Naive thymus-derived CD8-positive, alpha-beta T cell (primary cell): Measurements from ENCODE around the gene INPP5A. TPM values are rescaled to one million over a fixed set of nuclear protein-coding genes. Genes with fewer than 3 reads are reported as not detected.

ENCODE experiments used
- ATAC-seq, 2 donors: fragments of 150-1000 bp; cut with Tn5 transposase in 1 of 2; sonication (Bioruptor Pico), chemical (Tn5 transposase) in 1 of 2; 1 replicate in 1 of 2; 2 replicates in 1 of 2; pipeline ENCODE4 v1.10.0; 2021; ENCODE audit warnings: mild to moderate bottlenecking in 2 of 2, moderate library complexity in 2 of 2
- POLR2A ChIA-PET: fragments of 350-600 bp; sonication (Branson Sonifier 250); formaldehyde crosslinking; loops from one replicate; lab custom pipeline; 2021; ENCODE audit warnings: antibody characterized with exemption; lab: Charles Lee
- DNase-seq, 10 donors: peaks; one replicate each; pipeline versions ENCODE4 v3.0.0 to v3.0.0-alpha.2; 2020 to 2022
- H3K27ac Mint-ChIP-seq, 10 donors: one replicate each; pipeline ENCODE4 v1.8.0; 2020 to 2022; ENCODE audit warnings: mild to moderate bottlenecking in 10 of 10, mixed read lengths in 10 of 10, moderate library complexity in 4 of 10, inconsistent platforms in 1 of 10
- H3K27me3 Mint-ChIP-seq, 5 donors: one replicate each; pipeline ENCODE4 v1.8.0; 2021 to 2022; ENCODE audit warnings: mixed read lengths in 5 of 5
- H3K36me3 Mint-ChIP-seq, 3 donors: one replicate each; pipeline ENCODE4 v1.8.0; 2020 to 2022; ENCODE audit warnings: mixed read lengths in 3 of 3, mild to moderate bottlenecking in 2 of 3, inconsistent platforms in 1 of 3
- H3K4me1 Mint-ChIP-seq, 4 donors: one replicate each; pipeline ENCODE4 v1.8.0; 2021 to 2022; ENCODE audit warnings: mixed read lengths in 4 of 4
- H3K4me3 Mint-ChIP-seq, 10 donors: one replicate each; pipeline ENCODE4 v1.8.0; 2020 to 2022; ENCODE audit warnings: mild to moderate bottlenecking in 10 of 10, mixed read lengths in 10 of 10, moderate library complexity in 6 of 10, inconsistent platforms in 1 of 10
- H3K9me3 Mint-ChIP-seq, 9 donors: one replicate each; pipeline ENCODE4 v1.8.0; 2020 to 2022; ENCODE audit warnings: mixed read lengths in 9 of 9, mild to moderate bottlenecking in 3 of 9, inconsistent platforms in 1 of 9, moderate library complexity in 1 of 9
- polyA plus RNA-seq, 3 donors: library from polyadenylated mRNA; unstranded; fragments of 300-500 nt; fragmentation: Illumina TruSeq; gene quantifications; one replicate each; pipeline ENCODE4 v1.2.3, GENCODE V29; 2021
- total RNA-seq, 8 experiments: library from RNA in 2 of 8; stranded (reverse) in 2 of 8; gene quantifications; one replicate each; pipeline ENCODE4 v1.2.3 and lab custom pipeline; 2021 to 2026

Gene INPP5A
- total and polyA plus RNA-seq, 5 experiments from 2014 or later = 0.51 to 33.7 (median 3.9) TPM

GRCh38 chr10:132607961-132608495, 70.4 kb downstream of the INPP5A start:
- H3K4me1 Mint-ChIP-seq = peaks cover 24 to 51% (median 38%) of the 10 kb centered on the region in 4 donors
- no peaks in the 10 kb centered on the region for H3K27me3 Mint-ChIP-seq
- no peaks in the 10 kb centered on the region for H3K9me3 Mint-ChIP-seq
- DNase-seq (peak in 1 of 10 donors; percentile 15), ATAC-seq (no peak)
- H3K27ac Mint-ChIP-seq = no peak overlapping the region
- peak overlapping the region in 1 of 10 donors; percentile 14 for H3K4me3 Mint-ChIP-seq
- POLR2A ChIA-PET = no interaction called here
- peaks cover 0 to 11% (median 2%) of the 10 kb centered on the region in 3 donors for H3K36me3 Mint-ChIP-seq

- ATAC-seq (no peak), DNase-seq (no peak)
- Mint-ChIP-seq H3K4me3 (peak overlapping the region in 1 of 10 donors; percentile 14), H3K27me3 (no peaks in the 10 kb centered on the region), H3K4me1 (peaks cover 25 to 52% (median 38%) of the 10 kb centered on the region in 4 donors), H3K27ac (no peak overlapping the region), H3K9me3 (no peaks in the 10 kb centered on the region), H3K36me3 (peaks cover 0 to 11% (median 2%) of the 10 kb centered on the region in 3 donors)
- POLR2A ChIA-PET = no interaction called here
Measured at GRCh38 chr10:132608511-132609195, 71.1 kb downstream of the INPP5A start.

GRCh38 chr10:132609211-132609610, 71.6 kb downstream of the INPP5A start:
- POLR2A ChIA-PET = no interaction called here
- Mint-ChIP-seq H3K36me3 (peaks cover 0 to 10% (median 2%) of the 10 kb centered on the region in 3 donors), H3K4me3 (no peak overlapping the region), H3K27me3 (no peaks in the 10 kb centered on the region), H3K9me3 (no peaks in the 10 kb centered on the region), H3K27ac (peak overlapping the region in 1 of 10 donors; percentile 70), H3K4me1 (peaks cover 24 to 52% (median 38%) of the 10 kb centered on the region in 4 donors)
- DNase-seq (no peak), ATAC-seq (no peak)

- POLR2A ChIA-PET = no interaction called here
- peak overlapping the region in 2 of 10 donors; percentile 80 for H3K27ac Mint-ChIP-seq
- peaks cover 0 to 10% (median 2%) of the 10 kb centered on the region in 3 donors for H3K36me3 Mint-ChIP-seq
- no peak overlapping the region for H3K4me3 Mint-ChIP-seq
- no peaks in the 10 kb centered on the region for H3K27me3 Mint-ChIP-seq
- ATAC-seq (no peak), DNase-seq (no peak)
- H3K4me1 Mint-ChIP-seq = peaks cover 21 to 52% (median 34%) of the 10 kb centered on the region in 4 donors
- H3K9me3 Mint-ChIP-seq = no peaks in the 10 kb centered on the region
Measured at GRCh38 chr10:132610071-132610701, 72.6 kb downstream of the INPP5A start.

- ATAC-seq (no peak), DNase-seq (no peak)
- H3K4me3 Mint-ChIP-seq = peak overlapping the region in 2 of 10 donors; percentile 3 to 29
- peaks cover 29 to 59% (median 41%) of the 10 kb centered on the region in 4 donors for H3K4me1 Mint-ChIP-seq
- peaks cover 0 to 2% (median 0%) of the 10 kb centered on the region in 5 donors for H3K27me3 Mint-ChIP-seq
- H3K36me3 Mint-ChIP-seq = peaks cover 0 to 16% (median 9%) of the 10 kb centered on the region in 3 donors
- H3K27ac Mint-ChIP-seq = peak overlapping the region in 8 of 10 donors; percentile 3 to 86 (median 74)
- H3K9me3 Mint-ChIP-seq = peaks cover 0 to 5% (median 2%) of the 10 kb centered on the region in 9 donors
- POLR2A ChIA-PET = no interaction called here
Measured at GRCh38 chr10:132611026-132611910, 73.7 kb downstream of the INPP5A start.

- Mint-ChIP-seq H3K4me1 (peaks cover 33 to 63% (median 46%) of the 10 kb centered on the region in 4 donors), H3K27ac (peak overlapping the region in 5 of 10 donors; percentile 2 to 82 (median 7)), H3K36me3 (peaks cover 4 to 21% (median 14%) of the 10 kb centered on the region in 3 donors), H3K27me3 (peaks cover 0 to 4% (median 0%) of the 10 kb centered on the region in 5 donors), H3K4me3 (no peak overlapping the region), H3K9me3 (peaks cover 0 to 12% (median 6%) of the 10 kb centered on the region in 9 donors)
- DNase-seq (no peak), ATAC-seq (no peak)
- POLR2A ChIA-PET = no interaction called here
Measured at GRCh38 chr10:132611986-132612385, 74.4 kb downstream of the INPP5A start.

- Mint-ChIP-seq H3K27me3 (peaks cover 0 to 4% (median 0%) of the 10 kb centered on the region in 5 donors), H3K27ac (peak overlapping the region in 2 of 10 donors; percentile 53 to 82), H3K4me3 (peak overlapping the region in 1 of 10 donors; percentile 26), H3K4me1 (peaks cover 33 to 61% (median 48%) of the 10 kb centered on the region in 4 donors), H3K9me3 (peaks cover 0 to 12% (median 7%) of the 10 kb centered on the region in 9 donors), H3K36me3 (peaks cover 4 to 23% (median 20%) of the 10 kb centered on the region in 3 donors)
- DNase-seq = no peak
- ATAC-seq = no peak
- POLR2A ChIA-PET = no interaction called here
Measured at GRCh38 chr10:132612571-132613504, 75.3 kb downstream of the INPP5A start.

GRCh38 chr10:132613566-132614348, 76.2 kb downstream of the INPP5A start:
- ATAC-seq = no peak
- H3K27me3 Mint-ChIP-seq = peaks cover 0 to 4% (median 0%) of the 10 kb centered on the region in 5 donors

GRCh38 chr10:132614431-132615340, 77.1 kb downstream of the INPP5A start:
- H3K27ac Mint-ChIP-seq = peak overlapping the region in 2 of 10 donors; percentile 62 to 91
- POLR2A ChIA-PET = interaction anchor here (0.7 kb wide), 1 partner anchor 18 kb away, joined by 3 read pairs; no protein-coding TSS in a partner anchor
- H3K4me1 Mint-ChIP-seq = peaks cover 29 to 51% (median 40%) of the 10 kb centered on the region in 4 donors
- peaks cover 0 to 23% (median 12%) of the 10 kb centered on the region in 9 donors for H3K9me3 Mint-ChIP-seq
- H3K27me3 Mint-ChIP-seq = peaks cover 0 to 4% (median 0%) of the 10 kb centered on the region in 5 donors
- no peak for DNase-seq
- no peak for ATAC-seq
- peaks cover 4 to 34% (median 30%) of the 10 kb centered on the region in 3 donors for H3K36me3 Mint-ChIP-seq
- peak overlapping the region in 1 of 10 donors; percentile 41 for H3K4me3 Mint-ChIP-seq

More at GRCh38 chr10:132613566-132614348, 76.2 kb downstream of the INPP5A start:
- peaks cover 0 to 19% (median 12%) of the 10 kb centered on the region in 9 donors for H3K9me3 Mint-ChIP-seq
- H3K27ac Mint-ChIP-seq = peak overlapping the region in 2 of 10 donors; percentile 35 to 53
- no peak for DNase-seq
- POLR2A ChIA-PET = no interaction called here
- peak overlapping the region in 1 of 10 donors; percentile 14 for H3K4me3 Mint-ChIP-seq
- H3K36me3 Mint-ChIP-seq = peaks cover 4 to 30% (median 28%) of the 10 kb centered on the region in 3 donors
- H3K4me1 Mint-ChIP-seq = peaks cover 31 to 57% (median 43%) of the 10 kb centered on the region in 4 donors
